Skin of body (tissue), 2 donors: Measurements from ENCODE around the gene SHANK2. TPM values are rescaled to one million over a fixed set of nuclear protein-coding genes. Genes with fewer than 3 reads are reported as not detected.

Experiments
- DNase-seq: peaks from one replicate; lab custom pipeline; 2025; lab: John Stamatoyannopoulos, UW
- total RNA-seq: library from RNA; depleted of rRNA; stranded (reverse); fragments of >200 nt; gene quantifications from one replicate; pipeline ENCODE4 v1.2.3, GENCODE V29; 2014

Gene SHANK2
- total RNA-seq = 8.8 TPM

DNA sequence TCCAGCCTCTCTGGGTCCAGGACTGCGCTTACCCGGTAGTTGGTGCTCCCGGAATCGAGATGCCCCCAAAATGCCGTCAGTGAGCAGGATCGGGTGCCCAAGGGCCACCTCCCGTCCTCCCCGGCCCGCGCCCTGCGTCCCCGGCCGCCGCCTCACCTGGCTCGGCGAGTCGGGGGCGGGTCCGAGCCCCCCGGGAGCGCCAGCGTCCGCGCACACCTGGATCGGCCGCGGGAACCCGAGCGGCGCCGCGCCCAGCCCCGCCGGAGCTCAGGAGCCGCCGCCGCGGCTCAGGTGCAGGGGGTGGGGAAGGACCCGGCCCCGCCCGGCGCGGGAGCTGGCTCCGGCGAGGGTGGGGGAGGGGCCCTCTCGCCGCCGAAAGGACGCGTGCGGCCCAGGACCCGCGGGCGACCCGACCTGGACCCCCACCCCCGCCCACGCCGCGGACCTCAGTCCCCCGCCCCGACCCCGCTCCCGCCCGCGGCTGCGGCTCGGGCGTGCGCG is at the start of gene SHANK2:
TSS of gene SHANK2 (minus strand) at position 309 of the 501 bp plus-strand sequence. CDS start 105,251 bp downstream, outside the sequence.
- DNase-seq = no peak

DNA sequence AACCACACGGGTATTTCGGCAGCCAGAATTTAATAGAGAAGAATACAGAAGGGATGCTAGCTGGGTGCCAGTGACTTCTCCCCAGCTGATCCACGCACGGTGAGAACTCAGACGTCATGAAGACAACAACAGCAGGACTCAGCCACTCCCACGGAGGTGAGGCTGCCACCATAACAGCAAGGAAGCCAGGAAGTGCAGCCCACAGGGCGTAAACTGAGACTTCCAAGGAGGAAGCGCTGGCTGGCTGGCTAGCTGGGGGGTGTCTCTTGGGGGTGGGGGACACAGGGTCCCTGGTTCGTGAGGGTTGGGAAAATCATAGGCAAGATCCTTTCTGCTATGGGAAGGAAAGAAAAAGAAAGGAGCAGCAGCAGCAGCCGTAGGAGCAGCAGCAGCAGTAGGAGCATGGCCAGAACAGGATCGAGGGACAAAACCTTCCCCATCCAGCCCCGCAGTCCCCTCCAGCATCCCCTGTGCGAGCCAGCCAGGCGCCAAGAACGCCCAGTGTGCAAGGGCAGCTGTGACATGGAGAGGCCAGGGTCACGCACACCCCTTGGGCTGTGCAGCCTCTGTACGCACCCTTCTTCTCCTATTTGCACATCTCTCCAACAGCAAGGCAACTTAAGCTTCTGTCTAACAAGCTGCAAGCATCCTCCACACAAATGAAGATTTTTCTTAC is 49.6 kb upstream of the SHANK2 start:
- no peak for DNase-seq

DNA sequence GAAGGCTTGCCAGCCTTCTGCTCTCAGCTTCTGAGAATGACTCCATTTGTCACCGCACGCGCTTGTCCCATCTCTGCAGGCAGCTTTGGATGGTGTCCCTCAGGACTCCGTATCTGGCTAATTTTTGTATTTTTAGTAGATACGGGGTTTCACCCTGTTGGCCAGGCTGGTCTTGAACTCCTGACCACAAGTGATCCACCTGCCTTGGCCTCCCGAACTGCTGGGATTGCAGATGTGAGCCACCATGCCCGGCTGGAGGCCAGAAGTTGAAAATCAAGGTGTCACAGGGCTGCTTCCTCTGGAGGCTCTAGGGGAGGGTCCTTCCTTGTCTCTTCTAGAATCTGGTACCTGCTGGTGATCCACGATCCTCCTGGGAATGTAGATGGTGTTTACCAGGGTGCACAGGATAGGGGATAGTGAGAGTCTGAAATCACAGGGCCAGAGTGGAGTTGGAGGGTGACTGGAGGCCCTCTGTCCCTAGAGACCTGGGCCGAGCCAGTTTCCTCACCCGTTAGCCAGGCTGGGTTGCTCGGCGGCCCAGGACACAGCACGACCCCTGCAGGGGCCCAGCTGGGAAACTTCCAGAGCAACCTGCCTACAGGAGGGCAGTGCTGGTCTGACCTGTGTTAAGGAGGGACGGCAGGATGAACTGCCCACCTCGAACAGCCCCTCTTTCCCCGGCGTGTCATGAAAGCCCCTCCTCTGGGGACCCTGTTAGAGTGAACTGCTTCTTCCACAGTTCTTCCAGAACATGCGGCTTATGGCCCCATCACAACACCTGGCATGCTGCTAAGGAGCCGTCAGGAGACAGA is 48.9 kb upstream of the SHANK2 start:
- no peak for DNase-seq

DNA sequence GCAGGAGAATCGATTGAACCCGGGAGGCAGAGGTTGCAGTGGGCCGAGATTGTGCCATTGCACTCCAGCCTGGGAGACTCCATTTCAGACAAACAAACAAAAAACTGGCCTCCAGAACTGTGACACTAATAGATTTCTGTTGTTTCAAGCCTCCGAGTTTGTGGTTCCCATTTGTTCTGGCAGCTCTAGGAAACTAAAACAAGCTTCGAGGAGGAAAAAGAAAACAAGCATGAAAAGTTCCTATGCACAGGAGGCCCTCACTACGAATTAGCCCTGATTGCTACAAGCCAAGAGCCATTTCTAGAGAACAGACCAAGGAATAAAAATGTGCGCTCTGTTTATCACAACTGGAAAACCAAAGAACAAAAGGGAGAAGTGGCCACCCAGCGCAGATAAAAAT is 47.8 kb upstream of the SHANK2 start:
- DNase-seq = no peak

DNA sequence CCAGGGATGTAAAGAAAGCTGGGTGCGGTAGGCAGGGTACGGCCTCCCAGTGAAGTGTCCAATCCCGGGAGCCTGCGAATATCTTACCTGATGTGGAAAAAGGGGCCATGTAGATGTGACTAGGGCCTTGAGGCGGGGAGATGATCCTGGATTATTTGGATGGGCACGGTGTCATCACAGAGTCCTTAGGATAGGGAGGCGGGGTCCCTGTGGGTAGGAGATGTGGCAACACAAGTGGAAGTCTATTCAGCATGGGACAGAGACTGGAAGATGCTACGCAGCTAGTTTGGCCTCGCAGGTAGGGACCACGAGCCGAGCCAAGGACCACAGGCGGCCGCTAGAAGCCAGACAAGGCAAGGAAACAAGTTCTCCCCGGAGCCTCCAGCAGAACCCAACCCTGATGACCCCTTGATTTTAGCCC is 46.4 kb upstream of the SHANK2 start:
- DNase-seq = no peak

DNA sequence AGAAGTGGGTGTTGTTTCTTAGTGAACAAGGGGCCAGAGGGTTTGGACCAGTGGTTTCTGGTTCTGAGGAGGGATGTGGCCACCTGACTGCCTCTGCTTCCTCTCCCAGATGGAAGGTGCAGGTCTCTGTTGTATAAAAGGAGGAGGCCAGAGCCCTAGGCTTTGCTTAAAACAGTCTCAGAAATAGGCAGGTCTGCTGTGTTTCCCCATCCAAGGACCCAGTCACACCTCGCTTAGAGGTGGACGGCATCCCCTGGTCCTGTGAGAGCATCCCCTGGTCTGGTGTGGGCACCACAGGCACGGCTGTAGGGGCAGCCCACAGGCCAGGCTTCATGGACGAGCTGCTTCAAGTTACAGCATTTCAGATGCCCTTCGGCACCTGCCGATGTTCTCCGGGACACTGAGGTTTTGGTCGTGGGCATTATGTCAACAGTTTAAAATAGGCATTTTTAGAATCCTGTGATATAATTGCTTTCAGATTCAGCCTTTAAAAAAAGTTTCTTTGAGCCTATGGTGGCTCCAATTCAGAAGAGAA is 45.7 kb upstream of the SHANK2 start:
- no peak for DNase-seq

DNA sequence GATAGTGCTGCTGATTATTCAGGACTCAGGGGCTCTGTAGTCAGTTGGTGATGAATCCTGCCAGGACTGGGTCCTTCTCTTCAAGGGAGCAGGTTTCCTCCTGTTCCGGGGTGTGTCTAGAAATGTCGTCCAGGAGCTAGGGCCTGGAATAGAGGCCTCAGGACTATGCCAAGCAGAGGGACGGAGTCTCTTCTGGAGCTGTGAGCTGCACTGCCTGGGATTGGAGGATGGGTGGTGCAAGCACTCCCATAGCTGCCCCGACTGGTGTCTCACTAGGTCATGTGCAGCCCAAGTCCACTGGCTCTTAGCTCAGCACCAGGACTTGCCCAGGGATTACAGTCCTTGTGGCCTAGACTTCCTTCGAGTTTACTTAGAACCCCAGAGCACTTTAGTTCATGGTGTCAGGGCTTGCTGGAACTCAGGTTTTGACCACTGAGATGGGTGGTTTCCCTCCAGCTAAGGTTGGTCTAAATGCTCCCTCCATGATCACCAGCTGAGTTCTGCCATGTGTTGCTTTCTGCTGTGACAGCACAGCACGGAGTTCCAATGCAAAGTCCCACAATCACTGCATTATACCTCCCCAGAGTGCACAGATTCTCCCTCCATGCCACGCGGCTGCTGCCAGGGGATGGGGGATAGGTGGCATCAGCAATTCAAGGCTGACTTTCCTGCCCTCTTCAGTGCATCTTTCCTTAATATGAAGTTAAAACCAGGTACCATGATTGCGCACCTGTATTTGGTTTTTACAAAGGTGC is 42.6 kb upstream of the SHANK2 start:
- no peak for DNase-seq

DNA sequence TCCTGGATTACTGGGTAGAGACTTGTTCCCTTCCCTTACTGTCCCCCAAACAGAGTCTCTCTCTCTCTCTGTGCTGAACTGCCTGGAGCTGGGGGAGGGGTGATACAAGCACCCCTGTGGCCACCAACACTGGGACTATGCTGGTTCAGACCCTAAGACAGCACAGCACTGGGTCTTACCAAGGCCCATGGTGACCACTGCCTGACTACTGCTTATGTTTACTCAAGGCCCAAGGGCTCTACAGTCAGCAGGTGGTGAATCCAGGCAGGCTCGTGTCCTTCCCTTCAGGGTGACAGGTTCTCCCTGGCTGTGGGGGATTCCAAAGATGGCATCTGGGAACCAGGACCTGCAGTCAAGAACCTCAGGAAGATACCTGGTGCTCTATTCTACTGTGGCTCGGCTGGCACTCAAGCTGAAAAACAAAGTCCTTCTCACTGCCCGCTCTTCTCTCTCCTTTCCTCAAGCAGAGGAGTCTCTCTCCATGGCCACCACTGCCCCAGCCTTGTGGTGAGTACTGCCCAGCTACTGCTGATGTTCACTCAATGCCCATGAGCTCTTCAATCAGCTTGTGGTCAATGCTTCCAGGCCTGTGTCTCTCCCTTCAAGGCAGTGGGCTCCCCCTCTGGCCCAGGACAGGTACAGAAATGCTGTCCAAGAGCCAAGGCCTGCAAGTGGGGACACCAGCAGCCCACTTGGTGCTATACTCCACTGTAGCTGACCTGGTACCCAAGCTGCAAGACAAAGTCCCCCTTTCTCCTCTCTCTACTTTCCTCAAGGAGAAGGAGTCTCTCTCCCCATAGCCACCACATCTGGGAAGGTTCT is 41.8 kb upstream of the SHANK2 start:
- DNase-seq = no peak

DNA sequence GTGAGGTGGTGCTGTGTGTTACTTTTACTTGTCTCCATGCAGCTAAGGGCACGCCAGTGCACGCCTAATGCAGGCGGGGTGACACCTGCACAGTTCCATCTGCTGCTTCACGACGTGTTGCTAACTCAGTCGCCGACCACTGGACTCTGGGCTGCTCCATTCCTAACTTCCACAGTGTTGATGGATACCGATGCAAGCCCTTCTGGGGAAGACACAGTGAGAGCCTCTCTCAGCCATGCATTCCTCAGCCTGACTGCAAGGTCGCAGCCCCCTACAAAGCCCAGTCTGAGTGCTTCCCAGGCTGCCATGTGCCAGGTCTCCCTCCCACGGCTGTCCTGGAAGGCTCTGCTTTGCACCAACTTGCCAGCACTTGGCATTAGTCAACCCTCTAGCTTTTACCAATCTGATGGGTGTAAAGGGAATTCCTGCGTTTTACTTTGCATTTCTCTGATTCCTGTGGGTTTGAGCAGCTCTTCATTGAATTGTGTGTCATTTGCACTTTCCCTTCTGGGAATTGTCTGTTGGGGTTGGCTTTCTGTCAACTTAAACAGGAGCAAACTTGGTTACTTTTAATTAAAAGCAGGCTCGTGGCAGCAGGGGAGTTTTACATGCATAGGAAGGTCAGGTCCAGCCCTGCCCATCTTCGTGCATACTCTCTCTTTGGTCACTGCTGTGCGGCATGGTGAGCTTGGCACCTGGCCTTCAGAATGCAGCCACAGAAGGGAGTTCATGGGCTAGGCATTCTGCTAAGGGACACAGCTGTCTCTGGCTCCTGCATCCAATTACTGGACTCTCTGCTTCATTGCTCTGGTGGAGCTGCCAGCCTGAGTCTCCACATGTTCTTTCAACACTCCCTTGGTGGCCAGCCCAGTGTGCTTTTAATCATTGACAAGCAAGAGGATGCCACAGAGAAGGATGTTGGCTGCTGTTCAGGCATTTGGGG is 34.6 kb upstream of the SHANK2 start:
- peak; percentile 57 for DNase-seq

DNA sequence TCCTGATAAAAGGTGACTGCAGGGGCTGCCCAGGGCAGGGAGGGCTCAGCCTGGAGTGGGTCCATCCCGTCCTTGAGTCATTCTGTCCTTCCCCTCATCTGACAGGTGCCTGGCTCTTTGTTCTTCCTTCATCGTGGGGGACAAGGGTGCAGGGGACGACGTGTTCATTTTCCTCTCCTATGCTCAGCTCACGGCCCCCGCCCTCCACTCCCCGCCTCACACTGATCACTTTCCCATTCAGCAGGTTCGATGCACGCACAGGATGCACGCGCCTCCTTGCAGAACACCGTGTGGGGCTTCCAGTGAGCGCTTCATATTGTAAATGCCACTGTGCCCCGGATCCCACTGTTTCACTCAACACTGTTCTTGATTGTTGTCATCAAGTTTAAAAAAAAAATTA is 32.7 kb upstream of the SHANK2 start:
- no peak for DNase-seq

DNA sequence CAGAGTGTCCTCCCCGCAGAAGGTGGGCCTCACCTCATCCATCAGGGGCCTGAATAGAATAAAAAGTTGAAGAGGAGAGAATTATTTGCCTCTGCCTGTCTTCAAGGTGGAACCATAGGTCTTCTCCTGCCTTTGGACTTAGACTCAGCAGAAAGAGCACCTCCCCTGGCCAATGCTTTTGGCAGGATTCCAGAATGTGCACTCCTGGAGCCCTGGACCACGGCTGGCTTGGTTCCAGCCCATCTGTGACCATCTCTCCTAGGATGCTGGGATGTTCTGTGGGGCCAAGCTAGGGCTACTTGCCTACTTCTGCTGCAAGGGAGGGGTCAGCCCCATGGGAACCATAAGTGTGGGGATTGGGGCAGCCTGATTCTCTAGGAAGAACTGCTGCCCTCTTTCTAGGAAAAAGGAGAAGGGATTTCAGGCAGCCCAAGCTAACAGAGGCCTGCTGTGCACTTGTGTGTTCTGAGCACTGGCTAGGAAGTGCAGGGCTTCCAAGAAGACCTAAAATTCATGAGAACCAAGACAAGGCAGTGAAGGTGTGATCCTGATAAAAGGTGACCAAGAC is 32.2 kb upstream of the SHANK2 start:
- DNase-seq = no peak

DNA sequence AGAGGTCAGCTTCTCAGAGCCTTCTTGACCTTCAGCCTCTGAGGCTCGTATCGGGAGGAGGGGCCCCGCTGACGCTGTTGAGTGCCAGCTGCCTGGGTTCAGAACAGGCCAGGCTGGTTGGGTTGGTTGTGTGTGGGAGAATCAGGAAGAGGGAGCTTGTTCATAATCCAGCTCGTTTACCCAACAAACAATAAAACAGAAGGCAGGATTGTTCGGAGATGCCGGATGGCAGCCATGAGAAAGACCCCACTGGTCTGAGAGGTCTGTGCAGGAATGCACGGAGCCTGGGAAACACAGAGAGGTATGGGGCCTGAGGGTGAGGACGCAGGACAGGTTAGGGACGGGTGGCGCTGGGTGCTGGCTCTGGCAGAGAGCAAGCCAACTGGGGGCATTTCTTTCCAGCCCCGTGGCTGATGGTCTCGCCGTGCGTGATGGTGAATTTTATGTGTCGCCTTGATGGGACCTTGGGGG is 31.6 kb upstream of the SHANK2 start:
- DNase-seq = no peak

DNA sequence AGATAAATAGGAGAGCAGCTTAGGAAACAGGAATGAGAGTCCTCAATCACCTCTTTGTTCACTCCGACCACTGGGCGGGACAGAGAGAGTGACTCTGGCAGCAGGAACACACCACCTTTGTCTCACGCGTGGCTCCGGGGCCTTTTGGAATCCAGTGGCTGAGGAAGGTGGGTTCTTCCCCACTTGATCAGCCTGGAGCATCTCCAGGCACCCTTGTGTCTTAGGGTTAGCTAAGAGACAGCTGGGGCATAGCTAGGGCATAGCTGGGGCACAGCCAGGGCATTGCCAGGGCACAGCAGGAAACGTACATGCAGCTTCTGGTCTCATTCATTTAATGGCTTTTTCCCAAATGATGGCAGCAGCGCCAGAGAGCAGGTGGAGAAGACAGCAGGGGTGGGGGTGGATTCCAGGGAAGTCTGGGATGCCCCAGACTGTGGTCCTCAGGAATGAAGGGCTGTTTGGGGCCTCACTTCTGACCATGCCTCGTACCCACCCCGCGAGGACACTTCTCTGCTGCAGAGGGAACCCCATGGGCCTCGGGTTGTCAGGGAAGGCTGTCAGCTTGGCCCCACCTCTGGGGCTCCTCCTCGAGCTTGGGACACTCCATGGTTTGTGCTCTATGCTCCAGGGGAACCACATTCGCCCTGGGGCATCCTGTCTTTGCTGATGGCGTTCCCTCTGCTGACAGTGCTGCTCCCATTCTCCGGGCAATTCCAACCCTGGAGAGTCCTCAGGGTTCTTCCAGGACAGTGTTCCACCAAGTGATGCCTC is 30.4 kb upstream of the SHANK2 start:
- DNase-seq = no peak

DNA sequence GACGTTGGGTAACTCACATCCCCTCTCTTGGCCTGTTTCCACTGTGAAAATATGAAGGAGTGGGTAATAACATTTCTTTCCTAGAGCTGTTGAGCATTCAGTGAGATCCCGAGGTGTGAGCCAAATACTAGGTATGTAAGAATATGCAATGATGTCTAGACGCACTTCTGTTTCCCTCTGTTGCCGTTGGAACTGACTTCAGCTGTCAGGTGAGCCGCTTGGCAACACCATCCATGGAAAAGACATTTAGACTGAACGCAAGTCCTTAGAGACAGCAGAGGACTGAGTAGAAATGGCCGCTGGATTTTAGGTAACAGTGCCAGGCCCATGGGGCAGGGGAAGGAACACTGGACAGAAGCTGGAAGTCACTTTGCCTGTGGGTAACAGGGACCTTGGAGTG is 29.5 kb upstream of the SHANK2 start:
- no peak for DNase-seq

DNA sequence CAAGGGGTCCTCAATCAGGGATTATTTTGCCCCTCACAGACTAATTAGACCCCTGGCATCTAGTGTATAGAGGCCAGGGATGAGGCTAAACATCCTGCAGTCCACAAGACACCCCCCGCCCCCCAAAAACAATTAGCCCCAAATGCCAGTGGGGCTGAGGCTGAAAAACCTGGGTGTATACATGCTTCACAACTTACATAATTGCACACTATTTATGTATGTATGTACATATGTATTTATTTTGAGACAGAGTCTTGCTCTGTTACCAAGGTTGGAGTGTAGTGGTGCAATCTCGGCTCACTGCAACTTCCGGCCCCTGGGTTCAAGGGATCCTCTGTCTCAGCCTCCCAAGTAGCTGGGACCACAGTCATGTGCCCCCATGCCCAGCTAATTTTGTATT is 28.8 kb upstream of the SHANK2 start:
- no peak for DNase-seq

DNA sequence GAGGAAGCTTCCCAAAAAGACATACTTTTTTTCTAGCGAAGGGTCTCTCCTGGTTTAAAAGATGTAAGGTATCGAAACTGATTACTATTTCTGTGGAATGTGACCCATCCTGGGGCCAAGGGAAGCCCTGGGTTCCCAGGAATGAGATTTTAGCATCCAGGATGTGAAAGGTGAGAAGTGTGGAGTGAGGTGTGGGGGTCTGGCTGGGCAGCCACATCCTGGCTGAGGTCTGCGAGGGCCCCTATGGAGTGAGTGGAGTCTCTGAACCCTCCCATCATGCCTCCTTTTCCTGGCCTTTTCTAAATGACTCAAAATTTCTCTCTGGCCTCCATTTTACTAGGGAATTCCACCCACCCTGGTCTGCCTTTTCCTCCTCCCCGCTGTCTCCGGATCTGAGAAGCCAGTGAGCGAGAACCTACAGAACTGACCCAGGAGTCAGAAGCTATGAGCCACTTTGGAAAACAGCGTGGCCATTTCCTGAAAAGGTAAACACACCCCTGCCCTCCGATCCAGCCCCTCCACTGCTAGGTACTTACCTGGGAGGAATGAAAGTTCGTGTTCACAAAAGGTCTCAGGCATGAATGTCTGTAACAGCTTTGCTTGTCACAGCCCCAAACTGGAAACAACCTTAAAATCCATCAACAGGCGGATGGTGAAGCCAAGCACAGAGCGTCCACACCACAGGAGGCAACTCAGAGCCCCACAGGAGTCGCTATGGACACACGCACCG is 27.7 kb upstream of the SHANK2 start:
- DNase-seq = no peak

DNA sequence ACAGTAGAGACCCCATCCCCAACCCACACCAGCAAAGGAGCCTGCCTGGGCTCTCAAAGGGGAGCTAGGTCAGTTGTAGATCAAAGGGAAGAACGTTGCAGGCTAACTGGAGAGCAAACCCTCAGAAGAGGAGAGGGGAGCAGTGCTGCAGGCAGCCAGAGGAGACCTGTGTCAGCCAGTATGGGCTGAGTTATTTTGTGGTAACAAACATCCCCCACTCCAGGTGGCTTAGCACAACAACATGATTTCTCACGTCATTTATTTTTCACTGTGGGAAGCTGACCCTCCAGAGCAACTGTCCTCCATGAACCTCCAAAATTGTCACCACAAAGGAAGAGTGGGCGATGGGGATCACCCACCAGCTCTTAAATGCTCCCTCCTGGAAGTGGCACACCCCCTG is 19.8 kb upstream of the SHANK2 start:
- DNase-seq = no peak
